NCI-H1694 (cell line): ENCODE measurements around the gene GALM.

Source experiments
- DNase-seq: peaks from one replicate; lab custom pipeline; 2025; lab: John Stamatoyannopoulos, UW

Gene GALM

DNA sequence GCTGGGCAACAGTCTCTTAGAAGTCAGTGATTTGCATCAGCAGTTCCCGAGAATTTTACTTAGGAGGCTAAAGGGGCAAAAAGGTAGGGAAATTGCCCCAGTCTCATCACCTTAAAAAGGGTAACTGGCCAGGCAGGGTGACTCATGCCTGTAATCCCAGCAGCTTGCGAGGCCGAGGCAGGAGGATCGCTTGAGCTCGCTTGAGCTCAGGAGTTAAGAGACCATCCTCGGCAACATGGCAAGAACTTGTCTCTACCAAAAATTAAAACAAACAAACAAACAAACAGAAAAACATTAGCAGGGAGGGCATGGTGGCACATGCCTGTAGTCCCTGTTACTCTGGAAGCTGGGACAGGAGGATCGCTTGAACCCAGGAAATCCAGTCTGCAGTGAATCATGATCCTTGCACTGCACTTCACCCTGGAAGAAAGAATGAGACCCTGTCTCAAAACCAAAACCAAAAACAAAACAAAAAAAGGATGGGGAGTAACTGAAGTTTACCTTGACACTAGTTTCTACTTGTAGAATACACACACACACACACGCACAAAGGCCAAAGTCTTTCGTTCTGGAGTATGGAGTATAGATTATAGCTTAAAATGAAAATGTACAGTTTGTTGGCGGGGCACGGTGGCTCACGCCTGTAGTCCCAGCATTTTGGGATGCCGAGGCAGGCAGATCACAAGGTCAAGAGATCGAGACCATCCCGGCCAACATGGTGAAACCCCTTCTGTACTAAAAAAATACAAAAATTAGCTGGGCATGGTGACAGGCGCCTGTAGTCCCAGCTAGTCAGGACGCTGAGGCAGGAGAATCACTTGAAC is 109.4 kb downstream of the GALM start:
- no peak for DNase-seq

DNA sequence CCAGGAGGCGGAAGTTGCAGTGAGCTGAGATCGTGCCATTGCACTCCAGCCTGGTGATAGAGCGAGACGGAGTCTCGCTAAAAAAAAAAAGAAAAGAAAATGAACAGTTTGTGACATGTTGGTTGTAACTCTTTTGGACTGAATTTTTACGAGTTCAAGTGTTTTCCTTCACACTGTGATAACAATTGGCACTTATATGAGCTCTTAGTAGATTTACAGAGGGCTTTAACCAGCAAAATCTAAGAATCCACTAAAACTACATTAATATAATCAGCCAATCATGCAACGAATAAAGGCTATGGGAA is 110.0 kb downstream of the GALM start:
- DNase-seq = no peak

DNA sequence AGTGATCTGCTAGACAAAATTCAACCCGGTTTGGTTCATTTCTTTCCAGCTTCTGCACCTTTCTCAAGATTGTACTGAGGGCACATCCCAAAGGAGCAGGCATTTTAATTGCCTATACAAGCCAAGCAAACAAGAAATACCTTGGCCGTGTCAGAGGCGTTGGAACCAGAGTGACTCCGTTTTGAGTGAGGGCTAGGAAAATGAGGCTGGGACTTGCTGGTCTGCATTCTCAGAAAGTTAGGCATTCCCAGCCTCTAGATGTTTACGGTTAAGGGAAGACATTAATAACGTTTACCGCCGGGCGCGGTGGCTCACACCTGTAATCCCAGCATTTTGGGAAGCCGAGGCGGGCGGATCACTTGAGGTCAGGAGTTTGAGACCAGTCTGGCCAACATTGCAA is 110.6 kb downstream of the GALM start:
- DNase-seq = no peak

DNA sequence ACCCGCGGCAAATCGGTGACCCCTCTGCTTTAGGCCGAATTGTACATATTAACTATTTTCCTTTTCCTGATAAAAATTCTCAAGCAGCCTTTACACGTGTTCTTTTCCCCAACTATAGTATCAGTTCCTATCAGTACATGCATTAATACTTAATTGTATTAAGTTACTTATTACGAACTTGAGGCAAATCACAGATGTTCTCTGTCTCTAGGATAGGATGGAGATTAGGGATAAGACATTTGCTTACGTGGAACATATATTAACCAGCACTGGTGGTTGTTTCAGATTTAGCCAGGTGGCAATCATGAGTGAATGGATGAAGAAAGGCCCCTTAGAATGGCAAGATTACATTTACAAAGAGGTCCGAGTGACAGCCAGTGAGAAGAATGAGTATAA is 112.8 kb downstream of the GALM start:
- no peak for DNase-seq

DNA sequence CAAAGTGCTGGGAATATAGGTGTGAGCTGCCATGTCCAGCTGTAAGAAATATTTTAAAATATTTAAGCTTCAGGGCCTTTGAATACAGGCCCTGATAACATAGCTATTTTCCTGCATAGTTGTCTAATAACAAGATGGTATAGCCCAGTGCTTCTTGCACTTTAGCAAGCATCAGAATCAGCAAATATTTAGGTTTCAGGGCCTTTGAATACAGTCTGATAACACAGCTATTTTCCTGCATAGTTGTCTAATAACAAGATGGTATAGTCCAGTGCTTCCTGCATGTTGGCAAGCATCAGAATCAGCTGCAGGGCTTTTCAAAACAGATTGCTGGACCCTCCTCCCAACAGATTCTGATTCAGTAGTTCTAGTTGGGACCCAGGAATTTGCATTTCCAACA is 117.7 kb downstream of the GALM start:
- no peak for DNase-seq
